MM.1S (cell line): ENCODE results near the gene PKD1.

Experiments used
- DNase-seq: peaks from one replicate; pipeline ENCODE4 v3.0.0-alpha.2; 2015
- H2AFZ ChIP-seq: fragments of 300-600 bp; sonication (generic); 2 replicates; pipeline ENCODE4 v1.6.0; 2016; ENCODE audit warnings: antibody characterized with exemption, low read length
- H3F3A ChIP-seq: fragments of 300-600 bp; sonication (generic); 2 replicates; pipeline ENCODE4 v1.6.1; 2016; ENCODE audit warnings: mild to moderate bottlenecking, antibody characterized with exemption, low read length, moderate library complexity, mixed read lengths; ENCODE audit not compliant: insufficient read depth
- H3K27ac ChIP-seq: fragments of 300-600 bp; sonication (generic); 2 replicates; pipeline ENCODE4 v1.5.1; 2016; ENCODE audit warnings: mild to moderate bottlenecking, low read length
- H3K27me3 ChIP-seq: fragments of 300-600 bp; sonication (generic); replicated peaks from 2 replicates; pipeline ENCODE4 v1.6.0; 2016; ENCODE audit warnings: low read length; ENCODE audit not compliant: insufficient read depth
- H3K36me3 ChIP-seq: fragments of 300-600 bp; sonication (generic); replicated peaks from 2 replicates; pipeline ENCODE4 v1.6.1; 2016; ENCODE audit warnings: mild to moderate bottlenecking, low read length, mixed read lengths; ENCODE audit not compliant: insufficient read depth
- H3K4me1 ChIP-seq: fragments of 300-600 bp; sonication (generic); 2 replicates; pipeline ENCODE4 v1.6.1; 2016; ENCODE audit warnings: low read length, mixed read lengths
- H3K4me2 ChIP-seq: fragments of 300-600 bp; sonication (generic); 2 replicates; pipeline ENCODE4 v1.6.0; 2016; ENCODE audit warnings: low read depth, low read length
- H3K4me3 ChIP-seq: fragments of 300-600 bp; sonication (generic); 2 replicates; pipeline ENCODE4 v1.5.1; 2016; ENCODE audit warnings: low read length, mixed read lengths
- H3K79me2 ChIP-seq: fragments of 300-600 bp; sonication (generic); 2 replicates; pipeline ENCODE4 v1.6.1; 2016; ENCODE audit warnings: mixed run types, low read length, mixed read lengths
- H3K9ac ChIP-seq: fragments of 300-600 bp; sonication (generic); 2 replicates; pipeline ENCODE4 v1.6.1; 2016; ENCODE audit warnings: low read length, mixed read lengths
- H3K9me2 ChIP-seq: fragments of 300-600 bp; sonication (generic); replicated peaks from 2 replicates; pipeline ENCODE4 v1.6.1; 2016; ENCODE audit warnings: mild to moderate bottlenecking, low read length, mixed read lengths; ENCODE audit not compliant: insufficient read depth
- H3K9me3 ChIP-seq: fragments of 300-600 bp; sonication (generic); replicated peaks from 2 replicates; pipeline ENCODE4 v1.6.1; 2016; ENCODE audit warnings: mild to moderate bottlenecking, low read length, mixed read lengths; ENCODE audit not compliant: insufficient read depth
- H4K20me1 ChIP-seq: fragments of 300-600 bp; sonication (generic); 2 replicates; pipeline ENCODE4 v1.6.1; 2016; ENCODE audit warnings: mild to moderate bottlenecking, low read length, moderate library complexity, mixed read lengths; ENCODE audit not compliant: insufficient read depth
- CTCF ChIP-seq: fragments of 300-600 bp; sonication (generic); IDR thresholded peaks from 2 replicates; pipeline ENCODE4 v1.5.1; 2016; ENCODE audit warnings: antibody characterized with exemption, low read length, mixed read lengths
- EZH2 ChIP-seq: fragments of 300-600 bp; sonication (generic); optimal IDR thresholded peaks from 2 replicates; pipeline ENCODE3; 2017; ENCODE audit warnings: low read depth, mild to moderate bottlenecking, antibody characterized with exemption, low read length, mixed read lengths
- EZH2phosphoT487 ChIP-seq: fragments of 300-600 bp; sonication (generic); IDR thresholded peaks from 2 replicates; pipeline ENCODE4 v1.6.1; 2018; ENCODE audit warnings: antibody characterized with exemption, low read length

The PKD1 gene

GRCh38 chr16:2096853-2097595 is 38.7 kb downstream of the PKD1 start:
- Histone ChIP-seq H4K20me1 (no peaks in the 10 kb centered on the region), H3K9me3 (no peaks in the 10 kb centered on the region), H3K27ac (no peak overlapping the region), H3F3A (no peaks in the 10 kb centered on the region), H3K9me2 (no peaks in the 10 kb centered on the region), H3K36me3 (no peaks in the 10 kb centered on the region), H3K79me2 (no peaks in the 10 kb centered on the region), H3K4me3 (no peak overlapping the region), H3K4me1 (no peaks in the 10 kb centered on the region), H3K9ac (no peak overlapping the region), H2AFZ (no peak overlapping the region), H3K4me2 (no peak overlapping the region), H3K27me3 (no peaks in the 10 kb centered on the region)
- DNase-seq = no peak
- TF ChIP-seq EZH2 (no peak), CTCF (no peak), EZH2phosphoT487 (no peak)

GRCh38 chr16:2095918-2096582 is 39.6 kb downstream of the PKD1 start:
- Histone ChIP-seq H3K4me2 (no peak overlapping the region), H3K27ac (no peak overlapping the region), H3F3A (no peaks in the 10 kb centered on the region), H3K9me3 (no peaks in the 10 kb centered on the region), H3K27me3 (no peaks in the 10 kb centered on the region), H3K4me1 (no peaks in the 10 kb centered on the region), H3K36me3 (no peaks in the 10 kb centered on the region), H3K9ac (no peak overlapping the region), H3K79me2 (no peaks in the 10 kb centered on the region), H3K9me2 (no peaks in the 10 kb centered on the region), H2AFZ (no peak overlapping the region), H3K4me3 (no peak overlapping the region), H4K20me1 (no peaks in the 10 kb centered on the region)
- no peak for DNase-seq
- TF ChIP-seq EZH2phosphoT487 (no peak), CTCF (no peak), EZH2 (no peak)

GRCh38 chr16:2095315-2095853 is 40.3 kb downstream of the PKD1 start:
- no peaks in the 10 kb centered on the region for H3K9me2 ChIP-seq
- no peak overlapping the region for H3K27ac ChIP-seq
- no peaks in the 10 kb centered on the region for H3K36me3 ChIP-seq
- no peaks in the 10 kb centered on the region for H4K20me1 ChIP-seq
- H3K4me3 ChIP-seq = no peak overlapping the region
- H2AFZ ChIP-seq = no peak overlapping the region
- no peaks in the 10 kb centered on the region for H3K79me2 ChIP-seq
- H3K4me2 ChIP-seq = no peak overlapping the region
- no peaks in the 10 kb centered on the region for H3K9me3 ChIP-seq
- DNase-seq = no peak
- H3F3A ChIP-seq = no peaks in the 10 kb centered on the region
- no peak overlapping the region for H3K9ac ChIP-seq
- no peaks in the 10 kb centered on the region for H3K4me1 ChIP-seq
- TF ChIP-seq EZH2 = no peak
- no peak for TF ChIP-seq EZH2phosphoT487
- TF ChIP-seq CTCF = no peak
- H3K27me3 ChIP-seq = no peaks in the 10 kb centered on the region
